Measurements from ENCODE around the gene PRPF8. TPM values are rescaled to one million over a fixed set of nuclear protein-coding genes. Genes with fewer than 3 reads are reported as not detected.
A peak's percentile ranks its signal among the peaks of the same experiment; 100 is the strongest.

PRPF8 gene
- total and polyA plus RNA-seq, 2 of the 13 experiments (the other 11 are each of a cell fraction or from before 2014, with no cell fraction given) = 112 to 179 TPM

- TF ChIP-seq, protein P1, sequence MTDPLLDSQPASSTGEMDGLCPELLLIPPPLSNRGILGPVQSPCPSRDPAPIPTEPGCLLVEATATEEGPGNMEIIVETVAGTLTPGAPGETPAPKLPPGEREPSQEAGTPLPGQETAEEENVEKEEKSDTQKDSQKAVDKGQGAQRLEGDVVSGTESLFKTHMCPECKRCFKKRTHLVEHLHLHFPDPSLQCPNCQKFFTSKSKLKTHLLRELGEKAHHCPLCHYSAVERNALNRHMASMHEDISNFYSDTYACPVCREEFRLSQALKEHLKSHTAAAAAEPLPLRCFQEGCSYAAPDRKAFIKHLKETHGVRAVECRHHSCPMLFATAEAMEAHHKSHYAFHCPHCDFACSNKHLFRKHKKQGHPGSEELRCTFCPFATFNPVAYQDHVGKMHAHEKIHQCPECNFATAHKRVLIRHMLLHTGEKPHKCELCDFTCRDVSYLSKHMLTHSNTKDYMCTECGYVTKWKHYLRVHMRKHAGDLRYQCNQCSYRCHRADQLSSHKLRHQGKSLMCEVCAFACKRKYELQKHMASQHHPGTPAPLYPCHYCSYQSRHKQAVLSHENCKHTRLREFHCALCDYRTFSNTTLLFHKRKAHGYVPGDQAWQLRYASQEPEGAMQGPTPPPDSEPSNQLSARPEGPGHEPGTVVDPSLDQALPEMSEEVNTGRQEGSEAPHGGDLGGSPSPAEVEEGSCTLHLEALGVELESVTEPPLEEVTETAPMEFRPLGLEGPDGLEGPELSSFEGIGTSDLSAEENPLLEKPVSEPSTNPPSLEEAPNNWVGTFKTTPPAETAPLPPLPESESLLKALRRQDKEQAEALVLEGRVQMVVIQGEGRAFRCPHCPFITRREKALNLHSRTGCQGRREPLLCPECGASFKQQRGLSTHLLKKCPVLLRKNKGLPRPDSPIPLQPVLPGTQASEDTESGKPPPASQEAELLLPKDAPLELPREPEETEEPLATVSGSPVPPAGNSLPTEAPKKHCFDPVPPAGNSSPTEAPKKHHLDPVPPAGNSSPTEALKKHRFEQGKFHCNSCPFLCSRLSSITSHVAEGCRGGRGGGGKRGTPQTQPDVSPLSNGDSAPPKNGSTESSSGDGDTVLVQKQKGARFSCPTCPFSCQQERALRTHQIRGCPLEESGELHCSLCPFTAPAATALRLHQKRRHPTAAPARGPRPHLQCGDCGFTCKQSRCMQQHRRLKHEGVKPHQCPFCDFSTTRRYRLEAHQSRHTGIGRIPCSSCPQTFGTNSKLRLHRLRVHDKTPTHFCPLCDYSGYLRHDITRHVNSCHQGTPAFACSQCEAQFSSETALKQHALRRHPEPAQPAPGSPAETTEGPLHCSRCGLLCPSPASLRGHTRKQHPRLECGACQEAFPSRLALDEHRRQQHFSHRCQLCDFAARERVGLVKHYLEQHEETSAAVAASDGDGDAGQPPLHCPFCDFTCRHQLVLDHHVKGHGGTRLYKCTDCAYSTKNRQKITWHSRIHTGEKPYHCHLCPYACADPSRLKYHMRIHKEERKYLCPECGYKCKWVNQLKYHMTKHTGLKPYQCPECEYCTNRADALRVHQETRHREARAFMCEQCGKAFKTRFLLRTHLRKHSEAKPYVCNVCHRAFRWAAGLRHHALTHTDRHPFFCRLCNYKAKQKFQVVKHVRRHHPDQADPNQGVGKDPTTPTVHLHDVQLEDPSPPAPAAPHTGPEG (CRISPR knock-in tag; IDR thresholded peaks at IDR 0.05) = no peak
- TF ChIP-seq HNRNPL (IDR thresholded peaks at IDR 0.05; ENCODE audit: low read depth, low read length) (0 out of 2 replicates have a peak, but pooled peaks have one; percentile 44), ZBTB37 (CRISPR knock-in tag; IDR thresholded peaks at IDR 0.05) (no peak)
Measured at GRCh38 chr17:1623057-1623630, 61.5 kb downstream of the PRPF8 start (continued).
